ENCODE measurements around the gene SDK2. TPM values are rescaled to one million over a fixed set of nuclear protein-coding genes. Genes with fewer than 3 reads are reported as not detected.

The SDK2 gene
- total and polyA plus RNA-seq, 9 of the 15 experiments (the other 6 are each of a cell fraction or from before 2014, with no cell fraction given): 0.04 TPM; not detected in 8

GRCh38 chr17:73393381-73393780, 250.9 kb downstream of the SDK2 start (continued):
- no peak for TF ChIP-seq ZNF384 (IDR thresholded peaks at IDR 0.05; ENCODE audit: low read depth, low read length)
- TF ChIP-seq HDAC6 (IDR thresholded peaks at IDR 0.05; ENCODE audit: low read depth, low read length): no peak
- no peak for TF ChIP-seq HES1 (IDR thresholded peaks at IDR 0.05; ENCODE audit: low read depth)

- Histone ChIP-seq H3K9ac (ENCODE audit: insufficient read depth in 1 of 2, low read depth in 2 of 2, low read length in 2 of 2) (no peak overlapping the region), H3K79me2 (ENCODE audit: control insufficient read depth, insufficient read depth, low read length) (no peaks in the 10 kb centered on the region), H3K36me3 (ENCODE audit: control insufficient read depth, insufficient read depth, low read length) (no peaks in the 10 kb centered on the region), H3K9me3 (replicated peaks; ENCODE audit: control insufficient read depth, insufficient read depth, low read depth, low read length) (no peaks in the 10 kb centered on the region), H3K4me3 (no peak overlapping the region), H3K27ac (ENCODE audit: extremely low read depth, low read depth, low read length) (no peak overlapping the region), H3K4me2 (ENCODE audit: insufficient read depth, low read length) (no peak overlapping the region), H3K9me1 (ENCODE audit: control insufficient read depth, insufficient read depth, low read length) (no peaks in the 10 kb centered on the region), H2AFZ (ENCODE audit: low read depth, low read length) (no peak overlapping the region), H3K27me3 (ENCODE audit: control insufficient read depth in 2 of 2, insufficient read depth in 2 of 2, low read length in 2 of 2) (peaks cover 30 to 79% of the 10 kb centered on the region in 2 experiments; a peak in 4 of 5 replicates), H3K4me1 (replicated peaks in 1 of 2; ENCODE audit: control insufficient read depth in 2 of 2, insufficient read depth in 2 of 2, low read length in 2 of 2) (no peaks in the 10 kb centered on the region), H4K20me1 (replicated peaks; ENCODE audit: control insufficient read depth, insufficient read depth, low read length) (peaks cover 18% of the 10 kb centered on the region; the same call in 1 of the 2 replicates)
- no peak for TF ChIP-seq ZNF583 (CRISPR knock-in tag; IDR thresholded peaks at IDR 0.05)
- TF ChIP-seq PHB2 (IDR thresholded peaks at IDR 0.05; ENCODE audit: low read depth): no peak
- no peak for TF ChIP-seq MXD1 (CRISPR knock-in tag; IDR thresholded peaks at IDR 0.05; ENCODE audit: borderline replicate concordance, poor library complexity, severe bottlenecking)
- no peak for TF ChIP-seq HDAC6 (IDR thresholded peaks at IDR 0.05; ENCODE audit: low read depth, low read length)
- TF ChIP-seq BRD4 (IDR thresholded peaks at IDR 0.05): no peak
- no peak for TF ChIP-seq ZNF224 (CRISPR knock-in tag; IDR thresholded peaks at IDR 0.05)
- no peak for TF ChIP-seq CCAR2 (IDR thresholded peaks at IDR 0.05; ENCODE audit: low read depth, low read length)
- TF ChIP-seq E2F4 (CRISPR knock-in tag; IDR thresholded peaks at IDR 0.05; ENCODE audit: low read depth): no peak
- TF ChIP-seq CREBBP (IDR thresholded peaks at IDR 0.05; ENCODE audit: low read depth, low read length): no peak
- no peak for TF ChIP-seq CBFB (CRISPR knock-in tag; IDR thresholded peaks at IDR 0.05)
- TF ChIP-seq ATF3 (IDR thresholded peaks at IDR 0.05): no peak
- no peak for TF ChIP-seq ATF3 (CRISPR knock-in tag; conservative IDR thresholded peaks at IDR 0.05)
- TF ChIP-seq MTA1 (IDR thresholded peaks at IDR 0.05; ENCODE audit: borderline replicate concordance): no peak
- no peak for TF ChIP-seq CREM (IDR thresholded peaks at IDR 0.05; ENCODE audit: low read depth)
- TF ChIP-seq ZBTB7A (IDR thresholded peaks at IDR 0.05; ENCODE audit: borderline replicate concordance, control insufficient read depth, low read depth, low read length): no peak
- ChIA-PET CTCF (ENCODE audit: low intra/inter-chr PET ratio) (no interaction called here), POLR2A (interaction anchor here (1.1 kb wide), 1 partner anchor 35 kb away, joined by 3 read pairs; no protein-coding TSS in a partner anchor)
- ATAC-seq (no peak), FAIRE-seq (no peak), DNase-seq (ENCODE audit: extremely low read depth in 1 of 4, low spot score in 3 of 4) (no peak)
- 11% methylated on average over 17 of the region's 24 CpGs for WGBS (ENCODE audit: insufficient coverage, low coverage, missing lambda C conversion rate)
- intact Hi-C loops (cut with micrococcal nuclease): no loop called here
- in situ Hi-C loops (cut with MboI): no loop called here
- no TSS peak for BruUV-seq (replicated peaks)
Measured at GRCh38 chr17:73391331-73392265, 252.6 kb downstream of the SDK2 start.

All from K562 (cell line).